HCT116 (cell line): ENCODE results near the gene TLN1. TPM values are rescaled to one million over a fixed set of nuclear protein-coding genes. Genes with fewer than 3 reads are reported as not detected.
A peak's percentile ranks its signal among the peaks of the same experiment; 100 is the strongest.

Experiments
- ATAC-seq: fragments of 200-7000 bp; cut with Tn5 transposase; 2 replicates; pipeline ENCODE4 v1.9.1; 2020; ENCODE audit warnings: mild to moderate bottlenecking, moderate library complexity
- BruUV-seq: library from RNA; stranded (reverse); fragments of 400-500 nt; replicated peaks from 2 replicates; lab custom pipeline; 2021; lab: Mats Ljungman, UMichigan
- CTCF ChIA-PET: fragments of 300-600 bp; sonication (Branson Sonifier 250); formaldehyde crosslinking; loops from one replicate; lab custom pipeline; 2021; ENCODE audit warnings: antibody characterized with exemption; lab: Charles Lee
- POLR2A ChIA-PET: fragments of 300-600, 350-600 bp; sonication (Branson Sonifier 250); formaldehyde crosslinking; loops from one replicate; lab custom pipeline; 2021; ENCODE audit warnings: antibody characterized with exemption; lab: Charles Lee
- RAD21 ChIA-PET, 2 experiments: fragments of 300-600 bp; sonication (Branson Sonifier 250); formaldehyde crosslinking; loops; one replicate each; lab custom pipeline; 2023; ENCODE audit warnings: low total read pairs in 2 of 2; ENCODE audit not compliant: uncharacterized antibody in 2 of 2, unreplicated experiment in 2 of 2, low non-redundant PET in 1 of 2; lab: Charles Lee
- DNase-seq: peaks from one replicate; pipeline ENCODE4 v3.0.0-alpha.2; 2010; ENCODE audit warnings: low read depth, low spot score
- H2AFZ ChIP-seq: fragments of 200-600 bp; shearing (Covaris generic), sonication (generic); 2 replicates; pipeline ENCODE4 v1.6.1; 2017; ENCODE audit warnings: low read depth, mixed run types, mixed read lengths, antibody characterized with exemption, low read length; ENCODE audit not compliant: poor library complexity, severe bottlenecking
- H3K27ac ChIP-seq: 2 replicates; pipeline ENCODE4 v1.5.1; 2012; ENCODE audit warnings: low read depth, low read length
- H3K27me3 ChIP-seq: fragments of 200-600 bp; sonication (generic); 2 replicates; pipeline ENCODE4 v1.6.1; 2016; ENCODE audit warnings: mixed run types, low read length, mixed read lengths; ENCODE audit not compliant: insufficient read depth
- H3K36me3 ChIP-seq, 2 experiments: fragments of 200-500 bp in 1 of 2; fragments of 200-600 bp in 1 of 2; sonication (Bioruptor generic) in 1 of 2; sonication (generic) in 1 of 2; 2 replicates each; pipeline versions ENCODE4 v1.5.1 to v1.6.1; 2014 to 2016; ENCODE audit warnings: low read length in 2 of 2, inconsistent platforms in 1 of 2, mixed read lengths in 1 of 2, mixed run types in 1 of 2; ENCODE audit not compliant: insufficient read depth in 2 of 2, control insufficient read depth in 1 of 2
- H3K4me1 ChIP-seq, 2 experiments: fragments of 200-600 bp in 1 of 2; sonication (generic) in 1 of 2; 2 replicates each; pipeline versions ENCODE4 v1.5.1 to v1.6.1; 2012 to 2017; ENCODE audit warnings: low read length in 2 of 2, inconsistent platforms in 1 of 2, mild to moderate bottlenecking in 1 of 2, mixed read lengths in 1 of 2, mixed run types in 1 of 2, moderate library complexity in 1 of 2; ENCODE audit not compliant: insufficient read depth in 2 of 2, control insufficient read depth in 1 of 2
- H3K4me2 ChIP-seq: fragments of 200-600 bp; sonication (generic); 2 replicates; pipeline ENCODE4 v1.6.1; 2017; ENCODE audit warnings: mixed run types, low read length, mixed read lengths
- H3K4me3 ChIP-seq, 2 experiments: fragments of 200-600 bp in 1 of 2; sonication (generic) in 1 of 2; replicated peaks in 1 of 2; 2 replicates each; pipeline ENCODE4 v1.5.1; 2011 to 2016; ENCODE audit warnings: low read length in 2 of 2, control low read depth in 1 of 2, low read depth in 1 of 2, mild to moderate bottlenecking in 1 of 2, mixed read lengths in 1 of 2, mixed run types in 1 of 2
- H3K79me2 ChIP-seq: fragments of 200-600 bp; sonication (generic); 2 replicates; pipeline ENCODE4 v1.6.1; 2017; ENCODE audit warnings: mild to moderate bottlenecking, mixed run types, low read length, moderate library complexity, mixed read lengths; ENCODE audit not compliant: insufficient read depth
- H3K9ac ChIP-seq: fragments of 200-600 bp; sonication (generic); 2 replicates; pipeline ENCODE4 v1.6.1; 2016; ENCODE audit warnings: low read length, mixed read lengths
- H3K9me2 ChIP-seq: fragments of 200-600 bp; sonication (generic), shearing (Covaris generic); 2 replicates; pipeline ENCODE4 v1.6.1; 2017; ENCODE audit warnings: mixed run types, mild to moderate bottlenecking, moderate library complexity; ENCODE audit not compliant: insufficient read depth
- H3K9me3 ChIP-seq, 2 experiments: fragments of 200-500 bp in 1 of 2; fragments of 200-600 bp in 1 of 2; sonication (Bioruptor generic) in 1 of 2; sonication (generic) in 1 of 2; 2 replicates each; pipeline ENCODE4 v1.6.1; 2014 to 2017; ENCODE audit warnings: low read length in 2 of 2, mixed read lengths in 2 of 2, inconsistent platforms in 1 of 2, low read depth in 1 of 2, mild to moderate bottlenecking in 1 of 2, mixed run types in 1 of 2, moderate library complexity in 1 of 2; ENCODE audit not compliant: control insufficient read depth in 1 of 2, insufficient read depth in 1 of 2
- H4K20me1 ChIP-seq: fragments of 200-600 bp; sonication (generic), shearing (Covaris generic); 2 replicates; pipeline ENCODE4 v1.6.1; 2017; ENCODE audit warnings: mixed run types, mild to moderate bottlenecking, moderate library complexity; ENCODE audit not compliant: insufficient read depth
- CBX3 ChIP-seq: IDR thresholded peaks from 2 replicates; pipeline ENCODE4 v1.6.1; 2012; ENCODE audit warnings: low read depth
- CEBPB ChIP-seq: IDR thresholded peaks from 2 replicates; pipeline ENCODE4 v1.6.1; 2012; ENCODE audit warnings: low read depth
- ELF1 ChIP-seq: IDR thresholded peaks from 2 replicates; pipeline ENCODE4 v1.6.1; 2012; ENCODE audit warnings: low read depth, borderline replicate concordance
- EZH2 ChIP-seq: fragments of 200-600 bp; sonication (generic); IDR thresholded peaks from 2 replicates; pipeline ENCODE4 v1.6.1; 2017; ENCODE audit warnings: antibody characterized with exemption, mixed run types
- EZH2phosphoT487 ChIP-seq: fragments of 200-600 bp; IDR thresholded peaks from 2 replicates; pipeline ENCODE4 v1.6.1; 2018; ENCODE audit warnings: antibody characterized with exemption, borderline replicate concordance
- JUND ChIP-seq: IDR thresholded peaks from 2 replicates; pipeline ENCODE4 v1.6.1; 2012
- POLR2A ChIP-seq: IDR thresholded peaks from 2 replicates; pipeline ENCODE4 v1.7.0; 2011; ENCODE audit warnings: borderline replicate concordance; ENCODE audit not compliant: insufficient read depth, insufficient read length; ENCODE audit errors: extremely low read depth
- POLR2AphosphoS5 ChIP-seq: IDR thresholded peaks from 2 replicates; pipeline ENCODE4 v1.6.1; 2011; ENCODE audit warnings: mild to moderate bottlenecking, low read depth, low read length, moderate library complexity
- RAD21 ChIP-seq: IDR thresholded peaks from 2 replicates; pipeline ENCODE4 v1.6.1; 2012; ENCODE audit warnings: low read depth, mild to moderate bottlenecking
- SIN3A ChIP-seq: IDR thresholded peaks from 2 replicates; pipeline ENCODE4 v1.6.1; 2012; ENCODE audit warnings: low read depth
- SP1 ChIP-seq: IDR thresholded peaks from 2 replicates; pipeline ENCODE4 v1.6.1; 2012; ENCODE audit warnings: low read depth
- SRF ChIP-seq: IDR thresholded peaks from 2 replicates; pipeline ENCODE4 v1.6.1; 2012; ENCODE audit warnings: low read depth
- ZNF274 ChIP-seq: fragments of 200-500 bp; sonication (Bioruptor generic); IDR thresholded peaks from 2 replicates; pipeline ENCODE4 v1.6.1; 2014; ENCODE audit warnings: mild to moderate bottlenecking, low read depth, low read length, inconsistent platforms
- intact Hi-C: fragments of 100-400 bp; cut with micrococcal nuclease; formaldehyde crosslinking; loops from 2 replicates; pipeline ENCODE4 v1.10.0; 2022
- total RNA-seq: library from RNA; stranded (reverse); gene quantifications from one replicate; pipeline ENCODE4 v1.2.1, GENCODE V29; 2021; ENCODE audit not compliant: unreplicated experiment
- TF ChIP-seq, protein P1 (sequence below): IDR thresholded peaks from 2 replicates; pipeline ENCODE4 v1.6.1; 2012; ENCODE audit warnings: low read depth
- TF ChIP-seq, protein P2 (sequence below): IDR thresholded peaks from 2 replicates; pipeline ENCODE4 v1.6.1; 2012

TLN1 gene
- total RNA-seq, 1 experiment from 2014 or later: 144 TPM

DNA sequence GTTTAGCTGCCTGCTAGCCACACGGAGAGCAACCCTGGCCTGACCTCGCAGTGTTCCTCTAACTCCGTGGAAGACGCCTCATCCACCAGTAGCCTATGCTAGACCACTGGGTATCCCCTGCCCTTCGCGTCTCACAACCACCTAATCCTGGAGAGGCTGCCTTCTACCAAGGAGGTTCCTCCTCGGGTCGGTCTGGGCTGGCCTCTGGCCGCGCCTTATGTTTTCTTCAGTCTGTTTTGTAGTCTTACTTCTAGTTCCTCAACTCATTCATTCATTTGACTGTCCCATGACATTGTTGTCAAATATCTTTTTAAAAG lies 40.7 kb downstream of the TLN1 start:
- ChIA-PET RAD21 (interaction anchor here in 1 of 2 experiments (1.2 kb wide), 1 partner anchor 45 kb away, joined by 3 read pairs; no protein-coding TSS in a partner anchor), POLR2A (interaction anchor here (0.8 to 4.2 kb wide), 3 partner anchors 11 to 41 kb away, joined by 5 to 16 read pairs (median 15); partner anchors contain the start of genes ARHGEF39, CREB3 and TLN1), CTCF (interaction anchor here (1.4 kb wide), 1 partner anchor 10 kb away, joined by 8 read pairs; no protein-coding TSS in a partner anchor)
- Histone ChIP-seq H4K20me1 (no peaks in the 10 kb centered on the region), H3K27ac (peak overlapping the region; percentile 72; the same call in 1 of the 2 replicates), H2AFZ (peak overlapping the region; percentile 39), H3K36me3 (peaks cover 11 to 27% of the 10 kb centered on the region in 2 experiments; a peak in 3 of 4 replicates), H3K27me3 (no peaks in the 10 kb centered on the region), H3K9ac (peak overlapping the region; percentile 96), H3K4me3 (peak overlapping the region; percentile 83 to 90), H3K9me3 (no peaks in the 10 kb centered on the region), H3K4me2 (peak overlapping the region; percentile 90), H3K9me2 (no peaks in the 10 kb centered on the region), H3K4me1 (peaks cover 18 to 30% of the 10 kb centered on the region in 2 experiments), H3K79me2 (peaks cover 35% of the 10 kb centered on the region)
- ATAC-seq (peak; percentile 12), DNase-seq (no peak)
- TSS peak; percentile 31 for BruUV-seq
- no peak for TF ChIP-seq EZH2phosphoT487
- TF ChIP-seq, protein P1, sequence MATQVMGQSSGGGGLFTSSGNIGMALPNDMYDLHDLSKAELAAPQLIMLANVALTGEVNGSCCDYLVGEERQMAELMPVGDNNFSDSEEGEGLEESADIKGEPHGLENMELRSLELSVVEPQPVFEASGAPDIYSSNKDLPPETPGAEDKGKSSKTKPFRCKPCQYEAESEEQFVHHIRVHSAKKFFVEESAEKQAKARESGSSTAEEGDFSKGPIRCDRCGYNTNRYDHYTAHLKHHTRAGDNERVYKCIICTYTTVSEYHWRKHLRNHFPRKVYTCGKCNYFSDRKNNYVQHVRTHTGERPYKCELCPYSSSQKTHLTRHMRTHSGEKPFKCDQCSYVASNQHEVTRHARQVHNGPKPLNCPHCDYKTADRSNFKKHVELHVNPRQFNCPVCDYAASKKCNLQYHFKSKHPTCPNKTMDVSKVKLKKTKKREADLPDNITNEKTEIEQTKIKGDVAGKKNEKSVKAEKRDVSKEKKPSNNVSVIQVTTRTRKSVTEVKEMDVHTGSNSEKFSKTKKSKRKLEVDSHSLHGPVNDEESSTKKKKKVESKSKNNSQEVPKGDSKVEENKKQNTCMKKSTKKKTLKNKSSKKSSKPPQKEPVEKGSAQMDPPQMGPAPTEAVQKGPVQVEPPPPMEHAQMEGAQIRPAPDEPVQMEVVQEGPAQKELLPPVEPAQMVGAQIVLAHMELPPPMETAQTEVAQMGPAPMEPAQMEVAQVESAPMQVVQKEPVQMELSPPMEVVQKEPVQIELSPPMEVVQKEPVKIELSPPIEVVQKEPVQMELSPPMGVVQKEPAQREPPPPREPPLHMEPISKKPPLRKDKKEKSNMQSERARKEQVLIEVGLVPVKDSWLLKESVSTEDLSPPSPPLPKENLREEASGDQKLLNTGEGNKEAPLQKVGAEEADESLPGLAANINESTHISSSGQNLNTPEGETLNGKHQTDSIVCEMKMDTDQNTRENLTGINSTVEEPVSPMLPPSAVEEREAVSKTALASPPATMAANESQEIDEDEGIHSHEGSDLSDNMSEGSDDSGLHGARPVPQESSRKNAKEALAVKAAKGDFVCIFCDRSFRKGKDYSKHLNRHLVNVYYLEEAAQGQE: no peak
- no peak for TF ChIP-seq ZNF274
- no peak for TF ChIP-seq CEBPB
- TF ChIP-seq POLR2A: no peak
- no peak for TF ChIP-seq JUND
- no peak for TF ChIP-seq SIN3A
- no peak for TF ChIP-seq SP1
- no peak for TF ChIP-seq SRF
- no peak for TF ChIP-seq CBX3
- no peak for TF ChIP-seq RAD21
- TF ChIP-seq, protein P2, sequence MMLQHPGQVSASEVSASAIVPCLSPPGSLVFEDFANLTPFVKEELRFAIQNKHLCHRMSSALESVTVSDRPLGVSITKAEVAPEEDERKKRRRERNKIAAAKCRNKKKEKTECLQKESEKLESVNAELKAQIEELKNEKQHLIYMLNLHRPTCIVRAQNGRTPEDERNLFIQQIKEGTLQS: no peak
- TF ChIP-seq ELF1: no peak
- TF ChIP-seq EZH2: no peak
- no peak for TF ChIP-seq POLR2AphosphoS5
- intact Hi-C loops: loop anchor here (2.0 to 5.0 kb wide), 2 partner anchors 34 to 36 kb away; no protein-coding TSS in a partner anchor
